BJ (cell line): ENCODE data around the gene CACNA1F. TPM values are rescaled to one million over a fixed set of nuclear protein-coding genes. Genes with fewer than 3 reads are reported as not detected.

Experiments used
- CTCF ChIA-PET: fragments of 350-600 bp; formaldehyde crosslinking; extraction: SDS; loops from one replicate; lab custom pipeline; 2021; ENCODE audit warnings: antibody characterized with exemption, inconsistent platforms; lab: Yijun Ruan, JAX
- POLR2A ChIA-PET: fragments of 300-600 bp; sonication (Branson Sonifier 250); formaldehyde crosslinking; extraction: SDS; loops from one replicate; lab custom pipeline; 2021; ENCODE audit warnings: antibody characterized with exemption; lab: Charles Lee
- DNase-seq: peaks from one replicate; pipeline ENCODE4 v3.0.0-alpha.2; 2011; ENCODE audit warnings: low read depth
- H3K27me3 ChIP-seq: 2 replicates; pipeline ENCODE4 v1.6.0; 2011; ENCODE audit warnings: low read length; ENCODE audit not compliant: control insufficient read depth, insufficient read depth
- H3K36me3 ChIP-seq: 2 replicates; pipeline ENCODE4 v1.5.1; 2011; ENCODE audit warnings: low read length; ENCODE audit not compliant: control insufficient read depth, insufficient read depth
- H3K4me3 ChIP-seq: 2 replicates; pipeline ENCODE4 v1.5.1; 2011; ENCODE audit warnings: low read depth, mild to moderate bottlenecking, control low read depth, low read length
- CTCF ChIP-seq: IDR thresholded peaks from 2 replicates; pipeline ENCODE4 v1.5.1; 2011; ENCODE audit warnings: low read depth, mild to moderate bottlenecking, control low read depth, inconsistent platforms, low read length, moderate library complexity; ENCODE audit not compliant: insufficient read depth
- polyA plus RNA-seq: library from polyadenylated mRNA; depleted of rRNA; stranded (reverse); fragments of >200 nt; gene quantifications from 2 replicates; pipeline ENCODE4 v1.2.3, GENCODE V29; 2011

Gene CACNA1F
- polyA plus RNA-seq, 1 experiment = 0.01 TPM

DNA sequence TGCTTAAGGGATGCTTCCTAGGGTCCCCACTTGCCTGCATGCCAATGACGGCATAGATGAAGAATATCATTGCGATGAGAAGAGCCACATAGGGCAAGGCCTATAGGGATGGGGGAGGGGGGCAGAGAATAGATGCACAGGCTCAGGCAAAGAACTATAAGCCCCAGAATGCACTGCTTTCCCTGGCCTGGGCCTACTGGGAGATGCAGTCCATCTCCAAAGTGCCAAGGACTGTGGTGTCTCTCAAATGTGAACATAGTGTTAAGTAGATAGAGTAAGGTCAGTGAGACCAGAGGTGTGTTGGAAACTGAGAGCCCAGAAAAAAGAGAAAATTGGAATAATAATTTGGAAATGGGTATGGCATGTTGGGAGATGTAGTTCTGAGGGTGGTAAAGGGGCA lies 20.9 kb downstream of the CACNA1F start:
- DNase-seq = no peak
- H3K4me3 ChIP-seq = no peak overlapping the region
- TF ChIP-seq CTCF = no peak
- ChIA-PET CTCF (no interaction called here), POLR2A (no interaction called here)
- H3K36me3 ChIP-seq = no peaks in the 10 kb centered on the region
- H3K27me3 ChIP-seq = no peaks in the 10 kb centered on the region

DNA sequence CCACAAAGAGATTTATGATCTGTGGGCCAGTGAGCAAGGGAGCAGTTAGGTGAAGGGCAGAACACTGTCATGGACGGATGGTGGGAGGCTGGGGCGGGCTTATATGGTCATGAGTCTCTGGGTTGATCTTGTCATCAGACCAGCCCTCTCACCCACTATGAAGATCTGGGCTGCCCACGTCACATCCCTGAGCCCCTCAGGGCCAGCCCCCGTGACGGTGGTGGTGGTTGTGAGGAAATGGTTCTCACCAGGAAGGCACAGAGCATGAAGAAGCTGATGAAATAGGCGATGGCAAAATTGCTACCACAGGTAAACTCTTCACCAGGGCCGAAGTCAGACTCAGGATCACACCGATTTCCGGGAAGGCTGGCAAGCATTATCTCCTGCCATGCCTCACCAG lies 22.1 kb downstream of the CACNA1F start:
- H3K27me3 ChIP-seq = no peaks in the 10 kb centered on the region
- TF ChIP-seq CTCF = no peak
- POLR2A ChIA-PET = no interaction called here
- CTCF ChIA-PET = no interaction called here
- no peak for DNase-seq
- H3K36me3 ChIP-seq = no peaks in the 10 kb centered on the region
- no peak overlapping the region for H3K4me3 ChIP-seq

DNA sequence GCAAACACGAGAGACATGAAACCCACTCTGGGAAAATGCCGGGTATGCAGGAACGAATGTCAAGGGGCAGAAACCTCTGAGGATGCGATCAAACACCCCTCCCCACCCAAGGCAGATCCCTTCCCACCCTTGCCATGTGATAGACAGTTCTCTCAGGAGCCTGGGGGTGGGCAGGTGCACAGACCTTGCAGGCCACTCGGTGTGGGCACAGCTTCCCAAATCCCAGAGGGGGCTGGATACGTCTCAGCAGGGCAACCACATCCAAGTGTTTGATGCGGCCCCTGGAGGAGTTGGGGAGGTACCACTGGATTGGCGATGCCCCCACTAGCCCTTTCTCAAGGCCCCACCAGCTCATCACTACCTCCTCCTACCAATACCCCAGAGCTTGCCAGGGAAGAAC lies 22.7 kb downstream of the CACNA1F start:
- Histone ChIP-seq H3K4me3 (no peak overlapping the region), H3K27me3 (no peaks in the 10 kb centered on the region), H3K36me3 (no peaks in the 10 kb centered on the region)
- CTCF ChIA-PET = no interaction called here
- POLR2A ChIA-PET = no interaction called here
- no peak for DNase-seq
- no peak for TF ChIP-seq CTCF

DNA sequence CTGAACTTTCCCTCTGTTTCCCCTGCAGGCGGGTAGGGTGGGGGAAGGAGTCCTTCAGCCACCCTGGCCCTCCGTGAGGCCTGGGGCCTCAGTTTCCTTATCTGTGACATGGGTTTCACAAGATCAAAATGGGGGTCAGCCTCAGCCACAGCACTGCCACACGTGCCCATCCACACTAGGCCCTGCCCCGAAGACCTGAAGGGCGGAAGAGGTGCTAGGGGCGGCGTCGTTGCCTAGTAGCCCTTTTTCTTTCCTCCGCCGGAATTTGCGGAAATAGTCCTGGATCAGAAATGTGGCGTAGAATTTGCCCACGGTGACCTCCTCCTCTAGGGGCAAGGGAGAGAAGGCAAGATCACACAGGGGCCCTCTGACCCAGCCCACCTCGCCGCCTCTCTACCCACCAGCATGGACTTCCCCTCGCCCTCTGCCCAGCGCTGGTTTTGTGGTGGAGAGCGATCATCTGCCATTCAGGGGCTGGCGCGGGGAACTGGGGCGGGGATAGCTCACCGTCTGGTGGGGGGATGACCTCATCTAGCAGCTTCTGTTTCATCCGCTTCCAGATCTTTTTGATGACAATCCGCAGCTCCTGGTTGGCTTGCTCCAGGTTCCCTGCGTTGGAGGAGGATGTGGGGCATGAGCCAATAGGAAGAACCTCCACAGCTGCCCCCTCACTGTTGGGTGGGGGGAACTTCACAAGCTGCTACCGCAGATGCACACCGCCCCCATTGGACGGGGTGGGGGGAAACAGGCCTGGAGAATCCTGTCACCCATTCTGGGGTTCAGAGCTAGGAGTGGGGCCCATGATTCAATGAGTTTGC lies 23.5 kb downstream of the CACNA1F start:
- POLR2A ChIA-PET = no interaction called here
- Histone ChIP-seq H3K36me3 (no peaks in the 10 kb centered on the region), H3K27me3 (no peaks in the 10 kb centered on the region), H3K4me3 (no peak overlapping the region)
- TF ChIP-seq CTCF = no peak
- no peak for DNase-seq
- CTCF ChIA-PET = no interaction called here

DNA sequence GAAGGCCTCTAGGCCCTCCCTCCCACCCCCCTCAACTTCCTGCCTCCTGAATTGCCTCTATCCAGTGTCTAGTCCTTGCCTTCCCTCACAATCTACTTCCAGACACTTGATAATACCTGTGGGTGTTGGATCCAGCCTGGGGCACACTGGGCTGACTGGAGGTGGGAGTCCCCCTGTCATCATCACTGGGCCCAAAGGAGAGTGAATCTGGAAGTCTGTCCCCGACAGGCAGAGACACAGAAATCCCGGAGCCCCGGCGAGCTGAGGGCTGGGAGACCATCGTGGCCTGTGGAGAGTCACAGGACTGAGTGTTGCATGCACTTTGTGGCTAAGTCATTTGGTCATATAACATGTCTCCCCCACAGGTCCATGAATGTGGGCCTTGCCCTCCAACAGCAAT lies 24.7 kb downstream of the CACNA1F start:
- CTCF ChIA-PET = interaction anchor here (0.6 kb wide), 1 partner anchor 14 kb away, joined by 3 read pairs; no protein-coding TSS in a partner anchor
- no peak for TF ChIP-seq CTCF
- no peaks in the 10 kb centered on the region for H3K27me3 ChIP-seq

More for the DNA sequence above, 24.7 kb downstream of the CACNA1F start:
- no peaks in the 10 kb centered on the region for H3K36me3 ChIP-seq
- no peak for DNase-seq
- H3K4me3 ChIP-seq = no peak overlapping the region
- POLR2A ChIA-PET = no interaction called here
